ENCODE measurements around the gene PGM5. TPM values are rescaled to one million over a fixed set of nuclear protein-coding genes. Genes with fewer than 3 reads are reported as not detected.

The PGM5 gene
- total RNA-seq, 1 experiment from 2014 or later, result not detected

- Mint-ChIP-seq H3K36me3 (ENCODE audit: insufficient read depth in 1 of 3, low read depth in 3 of 3) (no peaks in the 10 kb centered on the region), H3K9me3 (no peaks in the 10 kb centered on the region), H3K27ac (no peak overlapping the region), H3K4me1 (no peaks in the 10 kb centered on the region), H3K27me3 (ENCODE audit: low read depth) (peaks cover 100% of the 10 kb centered on the region), H3K4me3 (no peak overlapping the region)
- Histone ChIP-seq H2BK12ac (ENCODE audit: insufficient read length, low read depth, low read length) (no peak overlapping the region), H2BK20ac (ENCODE audit: low read depth, low read length, poor library complexity, severe bottlenecking) (no peak overlapping the region), H2AFZ (ENCODE audit: low read length) (no peak overlapping the region), H3K79me2 (ENCODE audit: insufficient read depth, low read length) (no peaks in the 10 kb centered on the region), H3K18ac (ENCODE audit: insufficient read length, low read depth, low read length) (no peak overlapping the region), H3K23ac (ENCODE audit: insufficient read length, low read depth, low read length) (no peak overlapping the region), H2BK15ac (ENCODE audit: low read depth, low read length) (no peak overlapping the region), H3K4ac (ENCODE audit: low read depth, low read length) (no peak overlapping the region), H4K91ac (ENCODE audit: insufficient read length, low read depth, low read length) (no peak overlapping the region), H3K9ac (ENCODE audit: extremely low read depth, insufficient read length, low read length) (no peak overlapping the region), H4K5ac (ENCODE audit: insufficient read length, low read depth, low read length) (no peak overlapping the region), H2BK120ac (ENCODE audit: low read depth, low read length, poor library complexity, severe bottlenecking) (no peak overlapping the region), H2AK5ac (ENCODE audit: insufficient read length, low read length) (no peak overlapping the region), H4K20me1 (ENCODE audit: control insufficient read depth, insufficient read depth, insufficient read length) (no peaks in the 10 kb centered on the region), H3K27me3 (ENCODE audit: insufficient read depth, low read length) (no peaks in the 10 kb centered on the region; the same call in 1 of the 2 replicates), H4K8ac (replicated peaks; ENCODE audit: insufficient read length, low read depth, low read length) (no peak overlapping the region), H3T11ph (ENCODE audit: low read length) (no peak overlapping the region), H3K27ac (ENCODE audit: insufficient read length, low read depth, low read length) (no peak overlapping the region), H3K14ac (ENCODE audit: insufficient read depth, low read length) (no peak overlapping the region), H3K4me1 (ENCODE audit: insufficient read depth, low read length) (no peaks in the 10 kb centered on the region), H3K4me2 (ENCODE audit: insufficient read depth, insufficient read length, low read length) (no peak overlapping the region), H3K79me1 (ENCODE audit: insufficient read depth, low read depth, low read length, poor library complexity, severe bottlenecking) (no peaks in the 10 kb centered on the region), H3K9me3 (ENCODE audit: control insufficient read depth, low read depth, low read length) (no peaks in the 10 kb centered on the region), H3K23me2 (ENCODE audit: insufficient read length, low read depth, low read length, poor library complexity, severe bottlenecking) (no peaks in the 10 kb centered on the region), H3K56ac (ENCODE audit: insufficient read length, low read depth, low read length) (no peak overlapping the region), H2BK5ac (ENCODE audit: insufficient read length, low read length) (no peak overlapping the region)
- no CpG with 5 or more reads among the region's 6 CpGs for WGBS (ENCODE audit: extremely low coverage, insufficient read length, low lambda C conversion rate)
- TF ChIP-seq CTCF (conservative IDR thresholded peaks at IDR 0.05), result no peak
- no peak for DNase-seq
Measured at GRCh38 chr9:68492806-68493205, 136.4 kb downstream of the PGM5 start.
